WTC11 (cell line): Measurements from ENCODE around the gene FNIP1. TPM values are rescaled to one million over a fixed set of nuclear protein-coding genes. Genes with fewer than 3 reads are reported as not detected.
"Not testable (repeated sequence)": the region's sequence is repeated elsewhere in the genome, so short reads cannot be mapped to it uniquely, and the experiment has no call there.

ENCODE experiments used
- ATAC-seq: fragments of 200-7000 bp; cut with Tn5 transposase; 2 replicates; pipeline ENCODE4 v1.10.0; 2021; ENCODE audit warnings: mild to moderate bottlenecking, moderate library complexity
- CTCF ChIA-PET: fragments of 300-600 bp; sonication (Branson Sonifier 250); formaldehyde crosslinking; loops from one replicate; lab custom pipeline; 2021; ENCODE audit warnings: antibody characterized with exemption; lab: Charles Lee
- POLR2A ChIA-PET: fragments of 350-600 bp; sonication (Branson Sonifier 250); formaldehyde crosslinking; loops from one replicate; lab custom pipeline; 2021; ENCODE audit warnings: antibody characterized with exemption; lab: Charles Lee
- DNase-seq: peaks from one replicate; pipeline ENCODE4 v3.0.0; 2021; ENCODE audit warnings: low spot score
- H3K27ac Mint-ChIP-seq: 2 replicates; pipeline ENCODE4 v1.8.0; 2021; ENCODE audit warnings: mixed read lengths
- H3K27me3 Mint-ChIP-seq: 2 replicates; pipeline ENCODE4 v1.8.0; 2021; ENCODE audit warnings: low read depth, mild to moderate bottlenecking, moderate library complexity, mixed read lengths
- H3K36me3 Mint-ChIP-seq: 2 replicates; pipeline ENCODE4 v1.8.0; 2021; ENCODE audit warnings: mixed read lengths
- H3K4me1 Mint-ChIP-seq: 2 replicates; pipeline ENCODE4 v1.8.0; 2022; ENCODE audit warnings: mixed read lengths
- H3K4me3 Mint-ChIP-seq: 2 replicates; pipeline ENCODE4 v1.8.0; 2021; ENCODE audit warnings: mild to moderate bottlenecking, moderate library complexity, mixed read lengths
- H3K9me3 Mint-ChIP-seq: 2 replicates; pipeline ENCODE4 v1.8.0; 2021; ENCODE audit warnings: mixed read lengths
- AR ChIP-seq: fragments of 250-450 bp; sonication (Bioruptor Pico); IDR thresholded peaks from 2 replicates; pipeline ENCODE4 v1.9.0; 2021; ENCODE audit warnings: mild to moderate bottlenecking
- E2F4 ChIP-seq: sonication (generic); formaldehyde crosslinking; IDR thresholded peaks from 2 replicates; pipeline ENCODE4 v1.8.1; 2022; ENCODE audit warnings: low read depth, mild to moderate bottlenecking, moderate library complexity, missing genetic modification reagents, borderline replicate concordance
- E2F5 ChIP-seq: sonication (generic); formaldehyde crosslinking; IDR thresholded peaks from 2 replicates; pipeline ENCODE4 v1.8.1; 2022; ENCODE audit warnings: mild to moderate bottlenecking, moderate library complexity, missing genetic modification reagents
- MYBL2 ChIP-seq: sonication (generic); formaldehyde crosslinking; IDR thresholded peaks from 2 replicates; pipeline ENCODE4 v1.8.1; 2023; ENCODE audit warnings: mild to moderate bottlenecking, moderate library complexity, missing genetic modification reagents
- ZNF219 ChIP-seq: sonication (generic); formaldehyde crosslinking; IDR thresholded peaks from 2 replicates; pipeline ENCODE4 v1.8.0; 2023; ENCODE audit warnings: missing genetic modification reagents, mild to moderate bottlenecking, borderline replicate concordance
- total RNA-seq: library from RNA; stranded (reverse); gene quantifications from 3 replicates; pipeline ENCODE4 v1.2.3, GENCODE V29; 2021

The FNIP1 gene
- total RNA-seq, 1 experiment from 2014 or later, result 17.2 TPM

- CTCF ChIA-PET, result interaction anchor here (0.7 kb wide), 1 partner anchor 45 kb away, joined by 4 read pairs; no protein-coding TSS in a partner anchor
- TF ChIP-seq E2F4 (CRISPR knock-in tag), result no peak
- ATAC-seq (no peak), DNase-seq (no peak)
- Mint-ChIP-seq H3K27me3 (no peaks in the 10 kb centered on the region), H3K4me1 (0 out of 2 replicates have a peak, but pooled peaks cover 3% of the 10 kb centered on the region), H3K36me3 (peaks cover 36% of the 10 kb centered on the region), H3K9me3 (peaks cover 30% of the 10 kb centered on the region), H3K27ac (no peak overlapping the region), H3K4me3 (no peak overlapping the region)
- POLR2A ChIA-PET, result no interaction called here
These were observed 201.5 kb downstream of the FNIP1 start for GRCh38 chr5:131595088-131596033.

- ChIA-PET CTCF (no interaction called here), POLR2A (no interaction called here)
- no peak for TF ChIP-seq E2F5 (CRISPR knock-in tag)
- TF ChIP-seq AR (CRISPR knock-in tag), result no peak
- TF ChIP-seq ZNF219 (CRISPR knock-in tag), result no peak
- no peak for TF ChIP-seq MYBL2
- TF ChIP-seq, all 79 proteins: peak for 0
These were observed 202.9 kb downstream of the FNIP1 start for GRCh38 chr5:131593921-131594320.

GRCh38 chr5:131593436-131593835 is 203.4 kb downstream of the FNIP1 start:
- CTCF ChIA-PET, result interaction anchor here (0.6 kb wide), 1 partner anchor 330 kb away, joined by 3 read pairs; no protein-coding TSS in a partner anchor
- H3K4me1 Mint-ChIP-seq, POLR2A ChIA-PET, H3K27ac Mint-ChIP-seq, H3K4me3 Mint-ChIP-seq, ATAC-seq, DNase-seq, H3K27me3 Mint-ChIP-seq: not testable (repeated sequence)
- peaks cover 30% of the 10 kb centered on the region for H3K9me3 Mint-ChIP-seq
- peaks cover 36% of the 10 kb centered on the region for H3K36me3 Mint-ChIP-seq

More at GRCh38 chr5:131593921-131594320, 202.9 kb downstream of the FNIP1 start:
- ATAC-seq (no peak), DNase-seq (no peak)
- Mint-ChIP-seq H3K4me1 (peaks cover 7% of the 10 kb centered on the region), H3K4me3 (no peak overlapping the region), H3K36me3 (peaks cover 36% of the 10 kb centered on the region), H3K9me3 (peaks cover 30% of the 10 kb centered on the region), H3K27ac (no peak overlapping the region), H3K27me3 (no peaks in the 10 kb centered on the region)

Other genes starting within 250 kb of the FNIP1 start
- 18.0 to 19.5 TPM (median 18.1 TPM) in 3 replicates for gene RAPGEF6, start 161.8 kb downstream of the FNIP1 start, total RNA-seq
- gene MEIKIN, start 148.6 kb upstream of the FNIP1 start, total RNA-seq, result not detected in 3 replicates
- gene ACSL6, start 214.6 kb upstream of the FNIP1 start, total RNA-seq, result 2.6 to 4.8 TPM (median 3.7 TPM) in 3 replicates